CD4-positive, alpha-beta T cell treated with Interleukin-17A for 4 hours (primary cell): Measurements from ENCODE around the gene SHISA7.
A peak's percentile ranks its signal among the peaks of the same experiment; 100 is the strongest.

Source experiments
- DNase-seq: peaks from one replicate; pipeline ENCODE4 v3.0.0-alpha.2; 2020; ENCODE audit warnings: mixed read lengths

The SHISA7 gene

GRCh38 chr19:55443045-55443823 is at the start of gene SHISA7:
TSS of gene SHISA7 (minus strand) at chr19:55443300. CDS start at chr19:55442863, 437 bp downstream.
- DNase-seq: no peak

- DNase-seq: no peak
Measured at GRCh38 chr19:55492362-55492944, 49.4 kb upstream of the SHISA7 start.

DNA sequence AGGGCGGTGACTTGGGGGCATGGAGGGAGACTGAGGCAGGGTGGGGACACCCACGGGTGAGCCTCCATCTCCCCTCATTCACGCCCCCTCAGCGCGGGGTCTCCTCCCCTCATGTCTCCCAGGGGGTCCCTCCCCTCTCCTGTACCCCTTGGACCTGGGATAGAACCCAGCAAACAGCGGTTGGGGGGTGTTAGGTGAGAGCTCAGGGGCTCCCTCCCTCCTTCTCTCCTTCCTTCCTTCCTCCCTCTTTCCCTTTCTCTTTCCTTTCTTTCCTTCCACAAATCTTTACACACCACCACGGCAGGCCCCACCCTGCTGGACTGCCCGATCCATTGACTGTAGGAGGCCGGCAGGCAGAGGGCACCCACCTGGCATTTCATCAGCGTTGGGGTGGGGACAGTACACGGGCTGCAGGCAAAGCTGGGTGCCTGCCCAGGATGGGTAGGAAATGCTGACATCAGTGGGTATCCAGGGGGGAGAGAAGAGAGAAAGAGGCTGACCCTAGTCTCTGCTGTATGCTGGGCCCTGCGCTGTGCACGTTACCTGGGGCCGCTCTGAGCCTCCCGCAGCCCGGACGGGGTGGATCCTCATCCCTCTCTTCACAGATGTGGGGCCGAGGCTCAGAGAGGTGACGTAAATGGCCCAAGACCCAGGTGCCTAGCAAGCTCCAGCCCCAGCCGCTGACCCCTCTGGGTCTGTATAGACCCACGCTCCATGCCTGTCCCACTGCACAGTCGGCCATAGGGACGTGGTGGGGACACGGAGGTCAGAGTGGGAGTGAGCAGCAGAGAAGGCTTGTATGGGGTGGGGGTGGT is 48.7 kb upstream of the SHISA7 start:
- DNase-seq: no peak

DNA sequence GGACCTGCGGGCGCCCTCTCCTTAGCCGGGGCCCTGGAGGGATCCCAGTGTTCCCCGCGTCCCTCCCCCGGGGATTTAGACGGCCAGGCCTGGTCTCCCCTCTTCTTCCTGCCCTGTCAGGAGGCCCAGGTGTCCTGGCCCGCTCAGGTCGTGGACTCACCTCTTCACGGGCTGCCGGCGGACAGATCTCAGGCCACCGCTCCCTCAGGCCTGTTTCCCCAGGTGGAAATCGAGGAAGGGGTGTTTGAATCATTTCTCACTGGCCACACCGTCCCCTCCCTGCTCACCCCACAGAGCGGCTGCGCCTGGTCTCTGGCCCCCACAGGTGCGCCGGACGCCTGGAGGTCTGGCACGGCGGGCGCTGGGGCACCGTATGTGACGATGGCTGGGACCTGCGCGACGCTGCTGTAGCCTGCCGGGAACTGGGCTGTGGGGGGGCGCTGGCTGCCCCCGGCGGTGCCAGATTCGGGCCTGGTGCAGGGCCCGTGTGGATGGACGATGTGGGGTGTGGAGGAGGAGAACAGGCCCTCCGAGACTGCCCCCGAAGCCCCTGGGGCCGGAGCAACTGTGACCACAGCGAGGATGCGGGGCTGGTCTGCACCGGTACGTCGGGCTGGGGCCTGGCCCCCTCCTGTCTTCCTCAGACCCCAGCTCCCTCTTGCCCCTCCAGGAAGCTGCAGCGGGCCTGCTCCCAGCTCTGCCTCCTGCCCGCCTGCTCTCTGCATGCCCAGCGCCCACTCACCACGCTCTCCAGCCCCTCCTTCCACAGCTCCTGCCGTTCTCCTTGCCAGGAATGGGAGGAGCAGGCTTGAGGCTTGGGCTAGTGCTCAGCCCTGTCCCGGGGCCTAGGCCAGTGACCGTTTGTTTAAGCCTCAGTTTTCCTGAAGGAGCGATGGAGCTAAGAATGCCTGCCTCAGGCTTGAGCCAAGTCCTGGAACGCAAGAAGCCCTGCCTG is 47.7 kb upstream of the SHISA7 start:
- no peak for DNase-seq

DNA sequence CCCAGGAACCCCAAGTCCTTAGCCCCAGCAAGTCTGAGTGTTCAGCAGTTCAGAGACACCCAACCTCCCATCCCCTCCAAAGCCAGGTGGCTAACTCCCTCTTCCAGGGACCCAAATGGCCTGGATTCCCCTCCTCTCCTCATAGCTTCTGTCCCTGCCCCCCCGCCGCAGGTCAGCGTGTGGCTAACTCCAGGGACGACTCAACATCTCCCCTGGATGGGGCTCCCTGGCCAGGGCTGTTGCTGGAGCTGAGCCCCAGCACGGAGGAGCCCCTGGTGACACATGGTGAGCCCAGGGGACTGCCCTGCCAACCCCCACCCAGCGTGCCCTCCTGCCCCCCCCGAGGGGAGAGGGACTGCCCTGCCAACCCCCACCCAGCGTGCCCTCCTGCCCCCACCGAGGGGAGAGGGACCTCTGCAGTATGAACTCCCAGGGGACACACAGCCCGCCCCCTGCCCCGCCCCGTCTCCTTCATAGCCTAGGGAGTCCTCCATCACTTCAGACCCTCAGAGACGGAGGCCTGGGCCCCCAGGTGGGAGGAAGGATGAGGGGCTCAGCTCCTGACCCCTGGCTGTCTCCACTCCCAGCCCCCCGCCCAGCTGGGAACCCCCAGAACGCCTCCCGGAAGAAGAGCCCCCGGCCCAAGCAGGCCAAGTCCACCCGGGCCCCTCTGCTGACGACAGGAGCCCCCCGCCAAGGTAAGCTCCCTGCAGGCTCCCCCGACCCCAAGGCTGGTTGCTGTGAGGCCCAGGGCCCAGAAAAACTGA is 46.8 kb upstream of the SHISA7 start:
- no peak for DNase-seq

DNA sequence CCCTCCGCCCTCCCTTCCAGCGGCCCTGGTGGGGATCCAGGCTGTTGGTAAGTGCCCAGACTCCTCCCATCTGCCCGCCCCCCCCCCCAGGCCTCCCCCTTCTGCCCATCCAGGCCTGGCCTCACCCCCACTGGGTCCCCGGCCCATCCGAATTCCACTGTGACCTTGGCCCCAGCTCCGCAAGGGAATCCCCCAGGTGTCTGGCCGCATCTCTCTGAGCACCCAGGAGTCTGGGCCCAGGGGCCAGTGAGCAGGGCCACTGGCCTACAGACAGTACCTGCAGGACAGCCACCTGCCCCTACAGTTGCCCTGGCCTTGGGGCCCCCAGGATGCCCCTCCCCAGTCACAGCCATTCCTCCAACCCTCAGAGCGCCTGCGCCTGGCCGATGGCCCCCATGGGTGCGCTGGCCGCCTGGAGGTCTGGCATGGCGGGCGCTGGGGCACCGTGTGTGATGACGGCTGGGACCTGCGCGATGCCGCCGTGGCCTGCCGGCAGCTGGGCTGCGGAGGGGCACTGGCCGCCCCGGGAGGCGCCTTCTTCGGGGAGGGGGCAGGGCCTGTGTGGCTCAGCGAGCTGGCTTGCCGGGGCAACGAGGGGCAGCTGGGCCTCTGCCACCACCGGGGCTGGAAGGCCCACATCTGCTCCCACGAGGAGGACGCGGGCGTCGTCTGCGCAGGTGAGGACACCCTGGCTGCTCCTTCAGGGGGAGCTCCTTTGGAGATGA is 46.0 kb upstream of the SHISA7 start:
- no peak for DNase-seq

DNA sequence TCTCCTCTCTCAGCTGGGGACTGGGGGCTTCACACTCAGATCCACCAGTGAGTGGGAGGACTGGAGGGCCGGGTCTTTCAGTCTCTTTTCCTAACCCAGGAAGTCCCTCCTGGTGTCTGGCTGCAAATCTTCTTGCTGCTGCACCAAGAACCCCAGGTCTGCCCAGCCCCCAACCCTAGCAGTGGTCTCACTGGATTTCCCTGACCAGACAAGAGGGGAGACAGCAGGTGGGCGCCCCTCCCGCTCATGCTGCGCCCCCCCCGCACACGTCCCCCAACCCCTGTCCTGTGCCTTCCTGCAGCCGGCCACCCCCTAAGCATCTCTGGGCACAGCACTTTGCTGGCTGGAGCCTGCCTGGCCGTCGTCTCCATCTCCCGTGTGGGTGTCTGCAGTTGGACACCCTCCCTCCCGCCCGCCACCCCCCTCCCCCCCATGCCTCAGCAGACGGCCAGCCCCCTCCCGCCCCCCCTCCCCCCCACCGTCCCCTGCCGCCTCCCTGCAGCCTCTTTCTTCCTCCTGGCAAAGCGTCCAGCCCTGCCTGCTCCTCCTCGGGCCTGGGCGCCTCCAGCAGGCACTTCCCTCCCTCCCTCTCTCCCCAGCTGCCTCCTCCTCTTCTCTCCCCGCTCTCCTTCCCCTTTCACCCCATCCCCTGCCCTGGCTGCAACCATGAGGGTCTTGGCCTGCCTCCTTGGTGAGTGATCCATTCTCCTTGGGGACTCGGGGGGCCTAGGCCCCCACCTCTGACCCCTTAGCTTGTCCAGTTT is 45.0 kb upstream of the SHISA7 start, which contains the start of gene SSC5D:
Gene SSC5D (plus strand): TSS at position 513 of the 764 bp plus-strand sequence. CDS start 154 bp downstream, at position 667.
- DNase-seq: no peak

DNA sequence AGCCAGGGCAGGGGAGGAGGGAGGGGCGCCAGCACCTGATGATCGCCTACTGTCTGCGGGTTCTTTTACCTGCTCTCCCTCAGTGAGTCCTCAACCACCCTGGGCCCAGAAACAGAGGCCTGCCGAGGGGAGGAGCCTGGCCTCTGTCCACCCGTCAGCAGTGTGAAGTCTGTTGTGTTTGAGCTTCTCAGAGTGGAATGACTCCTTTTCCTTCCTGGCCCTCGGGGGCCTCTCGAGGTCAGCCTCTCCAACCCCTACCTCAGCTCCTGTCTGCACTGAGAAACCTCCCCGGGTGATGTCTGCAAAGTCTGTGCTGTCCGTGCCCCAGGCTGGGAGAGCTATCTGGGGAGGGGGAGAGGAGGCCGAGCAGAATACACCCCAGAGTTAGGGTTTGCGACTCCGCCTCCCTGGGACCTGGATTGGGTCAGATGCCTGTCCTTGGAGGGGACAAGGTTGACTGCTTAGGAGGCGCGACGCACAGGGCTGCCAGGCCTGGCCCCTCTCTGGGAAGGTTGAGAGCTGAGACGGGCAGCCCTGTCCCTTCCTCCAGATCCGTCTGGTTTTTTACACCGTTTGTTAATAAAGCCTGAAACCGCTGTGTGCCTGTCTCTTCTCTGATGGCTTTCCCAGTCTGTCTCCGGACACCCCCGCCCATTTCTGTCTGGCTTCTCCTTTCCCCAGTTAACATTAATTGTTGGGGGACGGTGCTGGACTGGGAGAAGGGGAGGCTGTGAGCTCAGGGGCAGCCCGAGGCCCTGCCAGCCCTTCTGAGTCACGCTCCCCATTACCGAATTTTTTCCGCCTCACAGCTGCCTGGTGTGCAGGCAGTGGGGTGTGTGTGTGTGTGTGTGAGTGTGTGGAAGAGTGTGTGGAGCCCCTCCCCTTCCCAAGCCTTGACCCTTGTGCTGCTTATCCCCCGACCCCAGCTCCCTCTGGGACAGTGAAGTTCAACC is 44.1 kb upstream of the SHISA7 start:
- no peak for DNase-seq

GRCh38 chr19:55486043-55486970 is 43.2 kb upstream of the SHISA7 start:
- DNase-seq: no peak

GRCh38 chr19:55485439-55486011 is 42.4 kb upstream of the SHISA7 start:
- no peak for DNase-seq

DNA sequence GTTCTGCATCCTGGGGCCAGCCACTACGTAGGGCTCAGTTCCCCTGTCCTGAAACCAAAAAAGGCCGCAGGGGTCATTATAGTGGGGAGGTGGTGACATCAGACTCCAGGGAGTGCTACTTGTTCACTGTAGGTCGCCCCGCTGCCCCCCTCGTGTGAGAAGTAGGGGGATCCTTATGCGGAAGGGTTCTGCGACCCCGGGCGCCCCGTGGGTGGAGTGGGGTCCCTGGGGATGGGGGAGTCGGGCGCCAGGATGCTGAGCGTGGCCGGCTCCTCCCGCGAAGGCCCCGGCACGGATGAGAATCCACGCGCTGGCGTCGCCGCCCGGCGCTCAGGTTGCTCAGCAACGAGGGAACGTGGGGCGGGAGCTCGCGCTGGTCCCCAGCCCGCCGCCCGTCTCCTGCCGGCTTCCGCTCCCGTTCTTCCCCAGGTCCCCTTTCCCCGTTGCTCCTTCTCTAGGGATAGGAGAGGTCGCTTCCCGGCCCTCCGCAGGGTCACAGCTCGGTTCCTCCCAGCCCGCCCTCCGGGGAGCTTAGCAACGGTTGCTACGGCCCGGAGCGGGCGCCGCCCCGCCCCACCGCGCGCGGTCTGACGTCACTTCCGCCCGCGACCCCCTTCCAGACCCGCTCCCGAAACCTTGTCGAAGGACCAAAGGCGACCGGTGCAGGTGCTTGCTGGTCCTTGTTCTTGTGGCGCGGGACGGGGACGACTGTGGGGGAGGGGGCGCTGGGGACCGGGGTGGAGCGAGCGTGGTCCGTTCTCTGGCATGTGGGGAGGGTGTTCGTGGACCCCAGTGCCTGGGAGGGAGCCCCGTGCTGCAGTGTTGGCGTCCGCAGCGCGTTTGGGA is 41.7 kb upstream of the SHISA7 start, which contains the start of gene NAT14:
Gene NAT14 (plus strand): TSS at position 596 of the 846 bp plus-strand sequence. CDS start 521 bp downstream, outside the sequence.
- peak; percentile 65 for DNase-seq

DNA sequence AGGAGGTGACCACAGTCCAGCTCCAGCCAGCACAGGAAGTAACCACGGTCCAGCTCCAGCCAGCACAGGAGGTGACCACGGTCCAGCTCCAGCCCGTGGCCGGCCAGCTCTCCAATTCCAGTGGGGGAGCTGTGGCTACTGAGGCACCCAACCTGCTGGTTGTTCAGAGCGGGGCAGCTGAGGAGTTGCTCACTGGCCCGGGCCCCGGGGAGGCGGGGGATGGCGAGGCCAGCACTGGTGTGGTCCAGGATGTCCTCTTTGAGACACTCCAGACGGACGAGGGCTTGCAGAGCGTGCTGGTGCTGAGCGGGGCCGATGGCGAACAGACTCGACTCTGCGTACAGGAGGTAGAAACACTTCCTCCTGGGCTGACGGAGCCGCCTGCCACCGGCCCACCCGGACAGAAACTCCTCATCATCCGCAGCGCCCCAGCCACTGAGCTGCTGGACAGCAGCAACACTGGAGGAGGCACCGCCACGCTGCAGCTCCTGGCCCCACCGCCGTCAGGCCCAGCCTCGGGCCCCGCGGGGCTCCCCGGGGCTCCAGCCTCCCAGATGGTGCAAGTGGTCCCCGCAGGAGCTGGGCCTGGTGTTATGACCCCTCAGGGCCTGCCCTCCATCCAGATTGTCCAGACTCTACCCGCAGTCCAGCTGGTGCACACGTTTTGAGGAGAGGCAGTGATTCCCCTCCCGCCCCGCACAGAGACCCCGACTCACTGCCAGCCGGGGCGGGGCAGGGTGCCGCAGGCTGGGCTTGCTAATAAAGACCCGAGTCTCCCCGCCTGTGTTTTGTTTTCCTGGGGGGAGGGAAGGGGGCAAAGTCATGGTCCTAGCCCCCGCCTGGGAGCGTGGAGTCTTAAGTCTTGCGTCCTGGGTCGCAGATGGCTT is 40.8 kb upstream of the SHISA7 start:
- DNase-seq: no peak

DNA sequence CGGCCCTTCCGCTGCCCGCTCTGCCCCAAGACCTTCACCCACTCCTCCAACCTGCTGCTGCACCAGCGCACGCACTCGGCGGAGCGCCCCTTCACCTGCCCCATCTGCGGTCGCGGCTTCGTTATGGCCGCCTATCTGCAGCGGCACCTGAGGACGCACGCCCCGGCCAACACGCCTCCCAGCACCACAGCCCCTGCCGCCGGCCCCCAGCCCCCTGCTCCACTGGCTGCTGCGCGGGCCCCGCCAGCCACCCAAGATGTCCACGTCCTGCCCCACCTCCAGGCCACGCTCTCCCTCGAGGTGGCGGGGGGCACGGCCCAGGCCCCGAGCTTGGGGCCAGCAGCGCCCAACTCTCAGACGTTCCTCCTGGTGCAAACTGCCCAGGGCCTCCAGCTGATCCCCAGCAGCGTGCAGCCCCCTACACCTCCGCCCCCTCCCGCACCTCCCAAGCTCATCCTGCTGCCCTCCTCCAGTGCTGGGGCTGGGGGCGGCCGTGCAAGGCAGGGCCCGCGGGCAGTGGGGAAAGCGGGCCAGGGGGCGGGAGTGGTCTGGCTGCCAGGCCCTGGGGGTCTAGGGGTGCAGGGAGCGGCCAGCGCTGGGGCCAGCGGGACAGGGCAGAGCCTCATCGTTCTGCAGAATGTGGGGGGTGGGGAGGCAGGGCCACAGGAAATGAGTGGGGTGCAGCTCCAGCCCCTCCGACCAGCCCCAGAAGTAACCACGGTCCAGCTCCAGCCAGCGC is 40.0 kb upstream of the SHISA7 start:
- DNase-seq: no peak
